Measurements from ENCODE around the gene RBM26.
"Not testable (repeated sequence)": the region's sequence is repeated elsewhere in the genome, so short reads cannot be mapped to it uniquely, and the experiment has no call there.

The RBM26 gene

DNA sequence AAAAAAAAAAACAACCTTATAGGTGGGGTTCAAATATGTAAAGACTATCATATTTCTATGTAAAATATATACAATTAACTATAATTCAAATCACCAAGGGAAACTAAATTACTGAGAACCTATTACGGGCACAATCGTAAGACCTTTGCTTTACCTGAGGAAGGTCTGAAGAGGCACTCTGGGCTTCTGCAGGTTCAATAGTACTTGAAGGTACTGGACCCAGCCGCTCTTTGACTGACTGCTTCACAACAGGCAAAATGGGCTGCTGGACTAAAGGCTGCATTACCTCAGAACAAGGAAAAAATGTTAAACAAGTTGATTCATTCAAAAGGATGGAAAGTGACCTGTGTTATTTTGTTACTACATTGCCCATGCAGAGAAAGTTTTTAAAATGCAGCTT lies 51.8 kb downstream of the RBM26 start:
- TF ChIP-seq ESRRG (CRISPR knock-in tag; IDR thresholded peaks at IDR 0.05): no peak
- TF ChIP-seq PPARA (CRISPR knock-in tag; IDR thresholded peaks at IDR 0.05; ENCODE audit: borderline replicate concordance): no peak
- no peak for TF ChIP-seq ZFP30 (CRISPR knock-in tag; IDR thresholded peaks at IDR 0.05)
- TF ChIP-seq, protein P1, sequence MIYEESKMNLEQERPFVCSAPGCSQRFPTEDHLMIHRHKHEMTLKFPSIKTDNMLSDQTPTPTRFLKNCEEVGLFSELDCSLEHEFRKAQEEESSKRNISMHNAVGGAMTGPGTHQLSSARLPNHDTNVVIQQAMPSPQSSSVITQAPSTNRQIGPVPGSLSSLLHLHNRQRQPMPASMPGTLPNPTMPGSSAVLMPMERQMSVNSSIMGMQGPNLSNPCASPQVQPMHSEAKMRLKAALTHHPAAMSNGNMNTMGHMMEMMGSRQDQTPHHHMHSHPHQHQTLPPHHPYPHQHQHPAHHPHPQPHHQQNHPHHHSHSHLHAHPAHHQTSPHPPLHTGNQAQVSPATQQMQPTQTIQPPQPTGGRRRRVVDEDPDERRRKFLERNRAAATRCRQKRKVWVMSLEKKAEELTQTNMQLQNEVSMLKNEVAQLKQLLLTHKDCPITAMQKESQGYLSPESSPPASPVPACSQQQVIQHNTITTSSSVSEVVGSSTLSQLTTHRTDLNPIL (CRISPR knock-in tag; IDR thresholded peaks at IDR 0.05; ENCODE audit: low read depth): no peak

GRCh38 chr13:79353693-79354092 lies 52.4 kb downstream of the RBM26 start:
- ATAC-seq: no peak
- TF ChIP-seq ISL1 (CRISPR knock-in tag; IDR thresholded peaks at IDR 0.05) (no peak), ZFP30 (CRISPR knock-in tag; IDR thresholded peaks at IDR 0.05) (no peak), CSDC2 (CRISPR knock-in tag; IDR thresholded peaks at IDR 0.05) (no peak), BACH2 (CRISPR knock-in tag; IDR thresholded peaks at IDR 0.05; ENCODE audit: borderline replicate concordance) (no peak)

More for the DNA sequence above, 51.8 kb downstream of the RBM26 start:
- ATAC-seq: no peak

DNA sequence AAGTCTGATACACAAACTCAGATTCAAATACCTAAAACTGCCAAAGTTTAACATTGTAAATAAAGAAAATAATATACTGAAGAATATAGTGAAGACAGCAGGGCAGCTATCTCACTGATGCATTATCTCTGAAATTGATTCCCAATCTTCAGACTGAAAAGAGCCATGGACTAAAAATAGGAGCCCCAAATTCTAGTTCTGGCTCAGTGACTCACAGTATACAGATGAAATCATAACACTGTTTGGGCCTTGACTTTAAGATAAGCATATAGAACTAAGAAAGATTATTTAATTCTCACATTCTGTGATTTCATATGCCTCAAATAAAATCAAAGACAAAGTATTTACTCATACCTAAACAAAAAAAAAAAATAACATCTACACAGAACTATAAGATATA lies 53.9 kb downstream of the RBM26 start:
- TF ChIP-seq ARNTL (CRISPR knock-in tag; IDR thresholded peaks at IDR 0.05; ENCODE audit: borderline replicate concordance, low read depth) (no peak), SNAI2 (CRISPR knock-in tag; IDR thresholded peaks at IDR 0.05) (no peak), GLIS3 (CRISPR knock-in tag; IDR thresholded peaks at IDR 0.05) (no peak), TOX (CRISPR knock-in tag; IDR thresholded peaks at IDR 0.05; ENCODE audit: borderline replicate concordance) (no peak), OSR1 (CRISPR knock-in tag; IDR thresholded peaks at IDR 0.05) (no peak), ZC3H10 (CRISPR knock-in tag; IDR thresholded peaks at IDR 0.05) (no peak), BACH2 (CRISPR knock-in tag; IDR thresholded peaks at IDR 0.05; ENCODE audit: borderline replicate concordance) (no peak), RARB (CRISPR knock-in tag; IDR thresholded peaks at IDR 0.05) (no peak), ZNF70 (CRISPR knock-in tag; IDR thresholded peaks at IDR 0.05) (no peak), TCF4 (CRISPR knock-in tag; IDR thresholded peaks at IDR 0.05; ENCODE audit: borderline replicate concordance) (no peak), ISL1 (CRISPR knock-in tag; IDR thresholded peaks at IDR 0.05) (no peak), CSDC2 (CRISPR knock-in tag; IDR thresholded peaks at IDR 0.05) (no peak), ZNF565 (CRISPR knock-in tag; conservative IDR thresholded peaks at IDR 0.05; ENCODE audit: low read depth) (no peak), ESRRG (CRISPR knock-in tag; IDR thresholded peaks at IDR 0.05) (no peak), ZNF8 (CRISPR knock-in tag; IDR thresholded peaks at IDR 0.05) (no peak), ZFP3 (CRISPR knock-in tag; IDR thresholded peaks at IDR 0.05) (no peak), PATZ1 (CRISPR knock-in tag; IDR thresholded peaks at IDR 0.05; ENCODE audit: borderline replicate concordance) (no peak)
- TF ChIP-seq, protein P2, sequence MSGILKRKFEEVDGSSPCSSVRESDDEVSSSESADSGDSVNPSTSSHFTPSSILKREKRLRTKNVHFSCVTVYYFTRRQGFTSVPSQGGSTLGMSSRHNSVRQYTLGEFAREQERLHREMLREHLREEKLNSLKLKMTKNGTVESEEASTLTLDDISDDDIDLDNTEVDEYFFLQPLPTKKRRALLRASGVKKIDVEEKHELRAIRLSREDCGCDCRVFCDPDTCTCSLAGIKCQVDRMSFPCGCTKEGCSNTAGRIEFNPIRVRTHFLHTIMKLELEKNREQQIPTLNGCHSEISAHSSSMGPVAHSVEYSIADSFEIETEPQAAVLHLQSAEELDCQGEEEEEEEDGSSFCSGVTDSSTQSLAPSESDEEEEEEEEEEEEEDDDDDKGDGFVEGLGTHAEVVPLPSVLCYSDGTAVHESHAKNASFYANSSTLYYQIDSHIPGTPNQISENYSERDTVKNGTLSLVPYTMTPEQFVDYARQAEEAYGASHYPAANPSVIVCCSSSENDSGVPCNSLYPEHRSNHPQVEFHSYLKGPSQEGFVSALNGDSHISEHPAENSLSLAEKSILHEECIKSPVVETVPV (CRISPR knock-in tag; IDR thresholded peaks at IDR 0.05): no peak
- TF ChIP-seq, protein P3, sequence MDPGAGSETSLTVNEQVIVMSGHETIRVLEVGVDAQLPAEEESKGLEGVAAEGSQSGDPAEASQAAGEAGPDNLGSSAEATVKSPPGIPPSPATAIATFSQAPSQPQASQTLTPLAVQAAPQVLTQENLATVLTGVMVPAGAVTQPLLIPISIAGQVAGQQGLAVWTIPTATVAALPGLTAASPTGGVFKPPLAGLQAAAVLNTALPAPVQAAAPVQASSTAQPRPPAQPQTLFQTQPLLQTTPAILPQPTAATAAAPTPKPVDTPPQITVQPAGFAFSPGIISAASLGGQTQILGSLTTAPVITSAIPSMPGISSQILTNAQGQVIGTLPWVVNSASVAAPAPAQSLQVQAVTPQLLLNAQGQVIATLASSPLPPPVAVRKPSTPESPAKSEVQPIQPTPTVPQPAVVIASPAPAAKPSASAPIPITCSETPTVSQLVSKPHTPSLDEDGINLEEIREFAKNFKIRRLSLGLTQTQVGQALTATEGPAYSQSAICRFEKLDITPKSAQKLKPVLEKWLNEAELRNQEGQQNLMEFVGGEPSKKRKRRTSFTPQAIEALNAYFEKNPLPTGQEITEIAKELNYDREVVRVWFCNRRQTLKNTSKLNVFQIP (CRISPR knock-in tag; IDR thresholded peaks at IDR 0.05; ENCODE audit: borderline replicate concordance, low read depth): no peak
- no peak for ATAC-seq

DNA sequence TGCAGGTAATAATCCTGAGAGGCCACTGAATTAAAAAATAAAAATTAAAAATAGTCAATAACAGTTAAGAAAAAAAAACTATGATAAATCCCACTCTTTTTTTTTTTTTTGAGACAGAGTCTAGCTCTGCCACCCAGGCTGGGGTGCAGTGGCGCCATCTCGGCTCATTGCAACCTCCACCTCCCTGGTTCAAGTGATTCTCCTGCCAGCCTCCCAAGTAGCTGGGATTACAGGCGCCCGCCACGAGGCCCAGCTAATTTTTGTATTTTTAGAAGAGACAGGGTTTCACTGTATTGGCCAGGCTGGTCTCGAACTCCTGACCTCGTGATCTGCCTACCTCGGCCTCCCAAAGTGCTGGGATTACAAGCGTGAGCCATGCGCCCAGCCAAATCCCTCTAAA lies 56.4 kb downstream of the RBM26 start:
- ATAC-seq: not testable (repeated sequence)

DNA sequence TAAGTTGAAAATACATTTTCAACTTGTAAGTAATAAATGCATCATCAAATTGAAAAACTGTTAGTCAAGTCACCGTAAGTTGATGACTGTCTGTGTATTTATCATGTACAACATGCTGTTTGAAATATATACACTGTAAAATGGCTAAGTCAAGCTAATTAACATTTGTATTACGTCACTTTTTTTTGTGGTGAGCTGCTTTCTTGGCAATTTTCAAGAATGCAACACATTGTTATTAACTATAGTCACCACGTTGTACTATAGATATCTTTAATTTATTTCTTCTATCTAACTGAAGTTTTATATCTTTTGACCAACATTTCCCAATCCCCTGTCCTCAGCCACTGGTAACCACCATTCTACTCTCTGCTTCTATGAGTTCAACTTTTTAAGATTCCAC lies 57.0 kb downstream of the RBM26 start:
- ATAC-seq: no peak
- no peak for TF ChIP-seq GLIS3 (CRISPR knock-in tag; IDR thresholded peaks at IDR 0.05)
- no peak for TF ChIP-seq TOX (CRISPR knock-in tag; IDR thresholded peaks at IDR 0.05; ENCODE audit: borderline replicate concordance)
- TF ChIP-seq TSHZ2 (CRISPR knock-in tag; IDR thresholded peaks at IDR 0.05): no peak
- TF ChIP-seq, protein P3 (CRISPR knock-in tag; IDR thresholded peaks at IDR 0.05; ENCODE audit: borderline replicate concordance, low read depth): no peak
- TF ChIP-seq ZC3H10 (CRISPR knock-in tag; IDR thresholded peaks at IDR 0.05): no peak
- TF ChIP-seq RARB (CRISPR knock-in tag; IDR thresholded peaks at IDR 0.05): no peak
- TF ChIP-seq PATZ1 (CRISPR knock-in tag; IDR thresholded peaks at IDR 0.05; ENCODE audit: borderline replicate concordance): no peak
- no peak for TF ChIP-seq ESRRG (CRISPR knock-in tag; IDR thresholded peaks at IDR 0.05)
